D721Med (cell line): Measurements from ENCODE around the gene XIRP2.
"Not testable (repeated sequence)": the region's sequence is repeated elsewhere in the genome, so short reads cannot be mapped to it uniquely, and the experiment has no call there.

Experiments used
- DNase-seq: peaks from one replicate; pipeline ENCODE4 v3.0.0; 2011; ENCODE audit warnings: low spot score; ENCODE audit not compliant: insufficient read length
- FAIRE-seq: peaks from 2 replicates; lab custom pipeline; 2011; peaks lifted over from hg19 to GRCh38; lab: Jason Lieb, UNC
- TF ChIP-seq, protein P1 (sequence below): IDR thresholded peaks from 2 replicates; pipeline ENCODE4 v1.5.1; 2012; ENCODE audit warnings: mild to moderate bottlenecking, control low read depth; ENCODE audit not compliant: insufficient read depth; ENCODE audit errors: missing control alignments

The XIRP2 gene

DNA sequence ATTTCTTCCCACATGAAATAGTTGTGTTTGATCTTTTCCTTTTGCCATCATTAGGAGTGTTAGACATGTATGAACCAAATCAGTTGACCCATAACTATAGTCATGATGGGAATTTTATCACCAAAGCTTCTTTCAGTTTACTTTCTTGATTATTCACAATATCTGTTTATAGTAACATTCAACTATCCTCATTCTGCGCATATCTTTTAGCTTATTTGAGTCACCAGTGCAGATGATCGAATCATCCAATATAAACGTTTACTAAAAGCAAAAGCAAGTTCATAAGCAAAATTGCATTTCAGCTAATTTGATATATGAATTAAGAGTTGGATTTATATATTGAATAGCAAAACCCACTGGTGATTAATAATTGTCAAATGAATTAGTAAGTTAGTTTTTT, 216.4 kb downstream of the XIRP2 start:
- FAIRE-seq = no peak
- TF ChIP-seq, protein P1, sequence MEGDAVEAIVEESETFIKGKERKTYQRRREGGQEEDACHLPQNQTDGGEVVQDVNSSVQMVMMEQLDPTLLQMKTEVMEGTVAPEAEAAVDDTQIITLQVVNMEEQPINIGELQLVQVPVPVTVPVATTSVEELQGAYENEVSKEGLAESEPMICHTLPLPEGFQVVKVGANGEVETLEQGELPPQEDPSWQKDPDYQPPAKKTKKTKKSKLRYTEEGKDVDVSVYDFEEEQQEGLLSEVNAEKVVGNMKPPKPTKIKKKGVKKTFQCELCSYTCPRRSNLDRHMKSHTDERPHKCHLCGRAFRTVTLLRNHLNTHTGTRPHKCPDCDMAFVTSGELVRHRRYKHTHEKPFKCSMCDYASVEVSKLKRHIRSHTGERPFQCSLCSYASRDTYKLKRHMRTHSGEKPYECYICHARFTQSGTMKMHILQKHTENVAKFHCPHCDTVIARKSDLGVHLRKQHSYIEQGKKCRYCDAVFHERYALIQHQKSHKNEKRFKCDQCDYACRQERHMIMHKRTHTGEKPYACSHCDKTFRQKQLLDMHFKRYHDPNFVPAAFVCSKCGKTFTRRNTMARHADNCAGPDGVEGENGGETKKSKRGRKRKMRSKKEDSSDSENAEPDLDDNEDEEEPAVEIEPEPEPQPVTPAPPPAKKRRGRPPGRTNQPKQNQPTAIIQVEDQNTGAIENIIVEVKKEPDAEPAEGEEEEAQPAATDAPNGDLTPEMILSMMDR = no peak
- DNase-seq = no peak

DNA sequence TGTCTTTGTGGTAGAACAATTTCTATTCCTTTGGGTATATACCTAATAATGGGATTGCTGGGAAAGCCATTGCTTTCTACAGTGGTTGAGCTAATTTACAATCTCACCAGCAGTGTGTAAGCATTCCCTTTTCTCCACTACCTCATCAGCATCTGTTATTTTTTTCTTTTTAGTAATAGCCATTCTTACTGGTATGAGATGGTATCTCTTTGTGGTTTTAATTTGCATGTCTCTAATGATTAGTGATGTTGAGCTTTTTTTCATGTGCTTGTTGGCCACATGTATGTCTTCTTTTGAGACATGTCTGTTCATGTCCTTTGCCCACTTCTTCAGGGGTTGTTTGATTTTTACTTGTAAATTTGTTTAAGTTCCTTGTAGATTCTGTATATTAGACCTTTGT, 221.4 kb downstream of the XIRP2 start:
- not testable (repeated sequence) for DNase-seq, FAIRE-seq

DNA sequence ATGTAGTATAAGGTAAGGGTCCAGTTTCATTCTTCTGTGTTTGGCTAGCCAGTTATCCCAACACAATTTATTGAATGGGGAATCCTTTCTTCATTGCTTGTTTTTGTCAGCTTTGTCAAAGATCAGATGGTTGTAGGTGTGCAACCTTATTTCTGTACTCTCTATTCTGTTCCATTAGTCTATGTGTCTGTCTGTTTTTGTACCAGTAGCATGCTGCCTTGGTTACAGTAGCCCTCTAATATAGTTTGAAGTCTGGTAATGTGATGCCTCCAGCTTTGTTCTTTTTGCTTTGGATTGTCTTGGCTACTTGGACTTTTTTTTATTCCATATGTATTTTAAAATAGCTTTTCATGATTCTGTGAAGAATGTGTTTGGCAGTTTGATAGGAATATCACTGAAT, 222.1 kb downstream of the XIRP2 start:
- TF ChIP-seq, protein P1 = no peak
- DNase-seq = no peak
- no peak for FAIRE-seq

DNA sequence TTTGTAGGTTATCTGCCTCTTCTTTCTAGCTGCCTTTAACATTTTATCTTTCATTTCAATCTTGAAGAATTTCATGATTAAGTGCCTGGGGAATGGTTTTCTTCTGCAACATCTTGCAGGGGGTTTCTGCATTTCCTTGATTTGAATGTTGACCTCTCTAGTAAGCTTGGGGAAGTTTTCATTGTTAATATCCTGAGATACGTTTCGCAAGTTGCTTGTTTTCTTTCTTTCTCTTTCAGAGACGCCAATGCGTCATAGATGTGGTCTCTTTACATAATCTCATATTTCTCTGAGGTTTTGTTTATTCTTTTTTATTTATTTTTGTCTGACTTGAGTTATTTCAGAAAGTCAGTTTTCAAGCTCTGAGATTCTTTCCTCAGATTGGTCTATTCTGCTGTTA, 225.7 kb downstream of the XIRP2 start:
- no peak for FAIRE-seq
- no peak for DNase-seq
- TF ChIP-seq, protein P1 = no peak

DNA sequence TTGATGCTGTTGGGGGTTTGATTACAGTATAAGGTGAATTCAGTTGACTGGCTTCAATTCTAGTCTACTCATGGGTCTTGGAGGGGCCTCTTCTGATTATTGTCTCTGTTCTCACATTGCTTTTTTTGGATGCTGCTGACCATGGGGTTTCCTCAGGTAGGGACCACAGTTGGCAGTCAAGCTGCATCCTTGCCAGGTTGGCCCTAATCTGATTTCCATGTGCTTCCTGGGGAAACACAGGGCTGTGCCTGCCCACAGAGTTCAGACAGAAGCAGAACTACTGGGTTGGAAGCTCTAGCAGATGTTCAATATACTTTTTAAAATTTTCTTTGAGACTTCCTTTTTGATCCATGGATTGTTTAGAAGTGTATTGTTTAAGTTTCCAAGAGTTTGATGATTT, 227.3 kb downstream of the XIRP2 start:
- TF ChIP-seq, protein P1 = no peak
- FAIRE-seq = no peak
- no peak for DNase-seq

DNA sequence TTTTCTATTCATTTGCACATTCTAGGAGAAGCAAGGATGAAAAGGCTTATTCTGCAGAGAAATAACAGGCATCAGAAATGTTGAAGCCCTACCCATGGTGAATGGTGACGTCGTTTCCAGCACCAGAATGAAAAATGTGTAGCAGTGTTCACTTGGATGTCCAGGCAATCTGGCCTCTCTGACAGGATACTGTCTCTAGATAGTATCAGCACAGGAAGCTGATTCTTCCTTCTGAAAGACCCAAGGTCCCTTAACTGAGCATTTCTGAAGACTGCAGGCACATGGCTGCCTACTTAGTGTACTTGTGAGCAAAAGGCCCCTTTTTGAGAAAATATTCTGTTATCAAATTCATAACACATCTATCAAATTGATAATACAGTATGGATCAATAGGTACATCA, 234.1 kb downstream of the XIRP2 start:
- no peak for DNase-seq
- TF ChIP-seq, protein P1 = no peak
- no peak for FAIRE-seq

DNA sequence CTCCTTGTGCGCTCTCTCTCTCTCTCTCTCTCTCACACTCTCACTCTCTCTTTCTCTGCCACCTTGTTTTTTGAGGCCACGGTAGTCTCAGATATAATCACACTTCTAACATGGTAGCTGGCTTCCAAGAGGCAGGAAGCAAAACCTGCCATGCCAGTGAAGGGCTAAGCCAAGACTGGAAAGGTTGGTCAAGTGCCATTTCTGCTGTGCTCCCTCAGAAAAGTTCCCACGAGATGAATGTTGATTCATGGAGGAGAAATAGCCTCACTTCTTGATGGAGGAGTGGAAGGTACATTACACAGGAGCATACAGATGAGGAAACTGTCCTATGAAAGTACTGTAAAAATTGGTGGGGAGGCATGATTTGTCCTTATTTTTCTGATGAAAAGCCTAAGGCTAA, 237.9 kb downstream of the XIRP2 start:
- FAIRE-seq (no peak), DNase-seq (no peak)
- TF ChIP-seq, protein P1 = no peak

DNA sequence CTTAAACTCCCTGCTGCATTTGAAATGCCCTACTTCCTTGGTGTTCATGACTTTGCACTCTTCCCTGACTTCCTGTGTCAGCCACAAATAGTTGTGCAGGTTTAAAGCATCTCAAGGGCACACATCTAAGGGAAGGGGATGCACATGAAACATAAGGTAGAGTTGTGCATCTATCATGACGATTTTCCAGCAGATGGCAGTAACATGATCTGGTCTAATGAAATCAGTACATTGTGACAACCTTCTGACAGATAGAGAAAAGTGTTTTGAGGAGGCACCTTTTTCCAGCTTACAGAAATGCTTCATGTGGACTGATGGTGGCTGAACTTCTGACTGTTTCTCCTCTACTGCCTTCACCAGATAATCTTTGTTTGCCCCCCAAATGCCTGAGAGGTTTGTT, 238.9 kb downstream of the XIRP2 start:
- DNase-seq (no peak), FAIRE-seq (no peak)
- TF ChIP-seq, protein P1 = peak; percentile 54
